Measurements from ENCODE around the gene GK.
A peak's percentile ranks its signal among the peaks of the same experiment; 100 is the strongest.

Gene GK

DNA sequence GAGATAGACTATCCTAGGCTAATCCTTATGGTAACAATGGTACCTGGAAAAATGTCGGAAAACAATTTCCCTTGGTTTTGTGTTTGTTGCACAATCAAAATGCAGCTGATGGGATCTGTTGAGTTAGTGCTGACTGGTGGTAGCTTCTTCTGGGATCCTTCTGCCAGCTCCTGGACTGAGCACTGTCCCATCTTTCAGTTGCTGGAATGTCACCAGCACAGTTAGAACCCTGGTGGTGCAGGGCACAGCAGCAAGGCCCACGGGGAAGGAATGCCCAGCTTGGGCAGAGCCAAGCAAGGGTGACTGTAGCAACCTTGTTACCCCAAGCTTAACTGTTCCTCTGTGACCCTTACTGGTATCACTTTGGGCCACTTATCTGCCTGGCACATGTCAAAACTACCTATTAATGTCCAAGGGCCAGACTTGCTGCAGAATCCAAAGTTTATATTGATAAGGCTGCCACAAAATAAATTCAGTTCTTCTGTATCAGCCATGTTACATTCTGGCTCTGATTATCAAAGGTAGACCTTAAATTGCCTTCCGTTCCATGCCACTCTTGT is 53.1 kb downstream of the GK start:
- POLR2A ChIA-PET: no interaction called here
- no peak for DNase-seq (ENCODE audit: extremely low spot score)
- no peak for TF ChIP-seq SP1 (IDR thresholded peaks at IDR 0.05)
- no peak for TF ChIP-seq FOXA1 (IDR thresholded peaks at IDR 0.05)
- TF ChIP-seq, protein P1, sequence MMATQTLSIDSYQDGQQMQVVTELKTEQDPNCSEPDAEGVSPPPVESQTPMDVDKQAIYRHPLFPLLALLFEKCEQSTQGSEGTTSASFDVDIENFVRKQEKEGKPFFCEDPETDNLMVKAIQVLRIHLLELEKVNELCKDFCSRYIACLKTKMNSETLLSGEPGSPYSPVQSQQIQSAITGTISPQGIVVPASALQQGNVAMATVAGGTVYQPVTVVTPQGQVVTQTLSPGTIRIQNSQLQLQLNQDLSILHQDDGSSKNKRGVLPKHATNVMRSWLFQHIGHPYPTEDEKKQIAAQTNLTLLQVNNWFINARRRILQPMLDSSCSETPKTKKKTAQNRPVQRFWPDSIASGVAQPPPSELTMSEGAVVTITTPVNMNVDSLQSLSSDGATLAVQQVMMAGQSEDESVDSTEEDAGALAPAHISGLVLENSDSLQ (IDR thresholded peaks at IDR 0.05): no peak
- TF ChIP-seq ELF4 (IDR thresholded peaks at IDR 0.05): no peak
- no peak for TF ChIP-seq FOXM1 (IDR thresholded peaks at IDR 0.05; ENCODE audit: borderline replicate concordance)
- TF ChIP-seq HDGF (IDR thresholded peaks at IDR 0.05; ENCODE audit: borderline replicate concordance): no peak
- TF ChIP-seq FOXK2 (IDR thresholded peaks at IDR 0.05): no peak
- TF ChIP-seq TARDBP (IDR thresholded peaks at IDR 0.05): no peak
- TF ChIP-seq BHLHE40 (IDR thresholded peaks at IDR 0.05; ENCODE audit: borderline replicate concordance): no peak
- no peak for TF ChIP-seq ARNT (IDR thresholded peaks at IDR 0.05)
- no peak for TF ChIP-seq CTBP1 (IDR thresholded peaks at IDR 0.05; ENCODE audit: borderline replicate concordance)
- TF ChIP-seq NFRKB (IDR thresholded peaks at IDR 0.05): no peak
- TF ChIP-seq ZNF384 (IDR thresholded peaks at IDR 0.05): no peak
- no peak for TF ChIP-seq L3MBTL2 (conservative IDR thresholded peaks at IDR 0.05)
- no peak for TF ChIP-seq LEF1 (IDR thresholded peaks at IDR 0.05; ENCODE audit: borderline replicate concordance)
- no peak for TF ChIP-seq SUZ12 (IDR thresholded peaks at IDR 0.05)
- CTCF ChIA-PET: no interaction called here

DNA sequence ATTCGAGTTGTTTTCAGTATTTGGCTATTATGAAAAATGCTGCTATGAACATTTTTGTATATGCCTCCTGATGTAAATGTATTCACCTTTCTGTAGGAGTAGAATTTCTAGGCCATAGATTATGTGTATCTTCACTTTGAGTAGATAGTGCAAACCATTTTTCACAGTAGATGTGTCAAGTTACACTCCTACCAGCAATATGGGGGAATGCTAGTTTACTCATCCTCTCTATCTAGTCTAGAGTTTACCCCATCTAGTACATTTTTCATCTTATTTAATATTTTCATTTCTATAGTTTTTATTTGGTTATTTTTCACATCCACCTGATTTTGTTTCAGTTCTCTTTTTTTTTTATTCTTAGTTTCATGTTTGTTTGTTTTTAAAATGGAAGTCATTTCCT is 59.0 kb downstream of the GK start:
- ChIA-PET POLR2A (no interaction called here), CTCF (interaction anchor here (0.6 kb wide), 1 partner anchor 100 kb away, joined by 3 read pairs; no protein-coding TSS in a partner anchor)
- DNase-seq (ENCODE audit: extremely low spot score): no peak
- TF ChIP-seq ELF4 (IDR thresholded peaks at IDR 0.05) (no peak), SUZ12 (IDR thresholded peaks at IDR 0.05) (no peak), L3MBTL2 (conservative IDR thresholded peaks at IDR 0.05) (no peak), BHLHE40 (IDR thresholded peaks at IDR 0.05; ENCODE audit: borderline replicate concordance) (no peak), SP1 (IDR thresholded peaks at IDR 0.05) (no peak), FOXA1 (IDR thresholded peaks at IDR 0.05) (no peak), HDGF (IDR thresholded peaks at IDR 0.05; ENCODE audit: borderline replicate concordance) (no peak), FOXK2 (IDR thresholded peaks at IDR 0.05) (no peak), ARNT (IDR thresholded peaks at IDR 0.05) (no peak), ZNF384 (IDR thresholded peaks at IDR 0.05) (no peak)

DNA sequence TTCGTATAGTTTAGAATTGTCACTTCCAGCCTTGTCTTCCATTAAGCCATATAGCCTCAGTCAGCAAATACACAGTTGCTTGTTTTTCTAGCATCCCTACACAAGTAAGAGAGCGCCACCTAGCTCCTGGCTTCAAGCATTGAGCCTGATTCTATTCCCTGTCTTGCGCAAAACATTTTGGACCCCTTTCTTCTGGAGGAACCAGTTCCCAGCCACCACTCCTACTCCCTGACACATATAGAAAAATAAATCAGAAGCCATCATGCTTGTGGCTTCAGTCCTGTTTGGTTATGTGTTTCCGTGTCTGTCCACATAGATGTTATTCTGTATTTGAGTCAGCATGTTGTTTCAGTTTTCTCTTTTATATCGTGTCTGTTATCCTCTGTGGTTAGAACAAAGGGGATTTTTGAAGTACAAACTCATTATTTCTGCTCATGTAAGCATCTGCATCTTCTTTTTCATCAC is 59.9 kb downstream of the GK start:
- TF ChIP-seq BHLHE40 (IDR thresholded peaks at IDR 0.05; ENCODE audit: borderline replicate concordance) (no peak), FOXK2 (IDR thresholded peaks at IDR 0.05) (no peak), NFRKB (IDR thresholded peaks at IDR 0.05) (no peak), SUZ12 (IDR thresholded peaks at IDR 0.05) (no peak), LEF1 (IDR thresholded peaks at IDR 0.05; ENCODE audit: borderline replicate concordance) (no peak), ZNF384 (IDR thresholded peaks at IDR 0.05) (no peak), ELF4 (IDR thresholded peaks at IDR 0.05) (no peak), TARDBP (IDR thresholded peaks at IDR 0.05) (no peak), L3MBTL2 (conservative IDR thresholded peaks at IDR 0.05) (no peak), SP1 (IDR thresholded peaks at IDR 0.05) (no peak), HDGF (IDR thresholded peaks at IDR 0.05; ENCODE audit: borderline replicate concordance) (no peak), FOXA1 (IDR thresholded peaks at IDR 0.05) (no peak), FOXM1 (IDR thresholded peaks at IDR 0.05; ENCODE audit: borderline replicate concordance) (no peak), ARNT (IDR thresholded peaks at IDR 0.05) (no peak), CTBP1 (IDR thresholded peaks at IDR 0.05; ENCODE audit: borderline replicate concordance) (no peak)
- TF ChIP-seq, protein P1 (IDR thresholded peaks at IDR 0.05): no peak
- ChIA-PET CTCF (no interaction called here), POLR2A (no interaction called here)
- peak; percentile 53 for DNase-seq (ENCODE audit: extremely low spot score)

DNA sequence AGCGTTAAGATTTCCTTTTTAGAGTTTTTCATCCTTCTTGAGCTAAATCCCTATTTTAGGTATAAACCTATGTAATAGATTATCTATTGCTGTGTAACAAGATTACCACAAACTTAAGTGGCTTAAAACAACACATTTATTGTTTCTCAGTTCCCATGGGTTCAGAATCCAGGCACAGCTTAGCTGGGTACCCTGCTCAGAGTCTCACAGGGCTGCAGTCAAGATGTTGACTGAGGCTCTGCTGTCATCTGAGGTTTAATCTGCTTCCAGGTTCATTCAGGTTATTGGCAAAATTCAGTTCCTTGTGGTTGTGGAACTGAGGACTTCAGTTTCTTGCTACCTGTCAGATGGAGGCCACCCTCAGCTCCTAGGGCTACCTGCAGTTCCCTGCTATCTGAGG is 60.9 kb downstream of the GK start:
- ChIA-PET CTCF (interaction anchor here (0.5 to 0.7 kb wide), 2 partner anchors 34 to 1440 kb away, joined by 3 to 4 read pairs; no protein-coding TSS in a partner anchor), POLR2A (no interaction called here)
- TF ChIP-seq ARNT (IDR thresholded peaks at IDR 0.05) (no peak), NFRKB (IDR thresholded peaks at IDR 0.05) (no peak), SP1 (IDR thresholded peaks at IDR 0.05) (no peak), FOXM1 (IDR thresholded peaks at IDR 0.05; ENCODE audit: borderline replicate concordance) (no peak), HDGF (IDR thresholded peaks at IDR 0.05; ENCODE audit: borderline replicate concordance) (no peak), LEF1 (IDR thresholded peaks at IDR 0.05; ENCODE audit: borderline replicate concordance) (no peak), FOXA1 (IDR thresholded peaks at IDR 0.05) (no peak), ELF4 (IDR thresholded peaks at IDR 0.05) (no peak), ZNF384 (IDR thresholded peaks at IDR 0.05) (no peak), CTBP1 (IDR thresholded peaks at IDR 0.05; ENCODE audit: borderline replicate concordance) (no peak), FOXK2 (IDR thresholded peaks at IDR 0.05) (no peak), L3MBTL2 (conservative IDR thresholded peaks at IDR 0.05) (no peak), BHLHE40 (IDR thresholded peaks at IDR 0.05; ENCODE audit: borderline replicate concordance) (no peak)
- TF ChIP-seq, protein P1 (IDR thresholded peaks at IDR 0.05): no peak
- no peak for DNase-seq (ENCODE audit: extremely low spot score)

DNA sequence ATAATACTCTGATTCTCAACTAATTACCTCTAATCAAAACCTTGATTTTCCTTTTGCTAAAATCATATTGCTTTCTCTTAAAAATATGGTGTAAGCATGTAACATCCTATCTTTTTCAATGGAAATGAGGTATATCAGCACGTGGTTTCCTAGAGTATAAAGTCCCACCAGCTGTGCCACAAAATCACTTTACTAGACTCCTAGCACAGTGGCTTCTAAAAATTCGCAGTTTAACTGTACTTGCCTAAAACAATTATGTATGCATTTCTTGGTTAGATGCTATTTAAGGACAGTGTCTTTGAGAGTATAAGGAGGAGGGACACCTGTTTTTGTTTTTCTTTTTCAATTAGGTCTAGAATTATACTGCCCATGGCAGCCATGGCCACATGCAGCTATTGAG is 62.8 kb downstream of the GK start:
- TF ChIP-seq L3MBTL2 (conservative IDR thresholded peaks at IDR 0.05) (no peak), FOXA1 (IDR thresholded peaks at IDR 0.05) (no peak), TARDBP (IDR thresholded peaks at IDR 0.05) (no peak), BHLHE40 (IDR thresholded peaks at IDR 0.05; ENCODE audit: borderline replicate concordance) (no peak), SUZ12 (IDR thresholded peaks at IDR 0.05) (no peak), ELF4 (IDR thresholded peaks at IDR 0.05) (no peak), CTBP1 (IDR thresholded peaks at IDR 0.05; ENCODE audit: borderline replicate concordance) (no peak), ARNT (IDR thresholded peaks at IDR 0.05) (no peak), NFRKB (IDR thresholded peaks at IDR 0.05) (no peak), HDGF (IDR thresholded peaks at IDR 0.05; ENCODE audit: borderline replicate concordance) (no peak), SP1 (IDR thresholded peaks at IDR 0.05) (no peak), FOXK2 (IDR thresholded peaks at IDR 0.05) (no peak), ZNF384 (IDR thresholded peaks at IDR 0.05) (no peak), FOXM1 (IDR thresholded peaks at IDR 0.05; ENCODE audit: borderline replicate concordance) (no peak)
- TF ChIP-seq, protein P1 (IDR thresholded peaks at IDR 0.05): no peak
- ChIA-PET CTCF (no interaction called here), POLR2A (no interaction called here)
- no peak for DNase-seq (ENCODE audit: extremely low spot score)

All from HEK293T (cell line).